Stomach (tissue), 4 donors: Measurements from ENCODE around the gene SSR1.

Experiments
- POLR2AphosphoS5 ChIP-seq, 3 donors: sonication (generic); formaldehyde crosslinking; IDR thresholded peaks; one replicate each; pipeline ENCODE4 v1.6.1; 2016; ENCODE audit warnings: antibody characterized with exemption in 3 of 3
- TF ChIP-seq, protein P1 (sequence below), 7 experiments: fragments of 450-650 bp in 4 of 7; fragments of 200-600 bp in 3 of 7; sonication (generic) in 3 of 7; IDR thresholded peaks; one replicate each; pipeline ENCODE4 v1.5.1; 2016 to 2019; ENCODE audit warnings: antibody characterized with exemption in 7 of 7, control low read depth in 2 of 7, mild to moderate bottlenecking in 1 of 7

DNA sequence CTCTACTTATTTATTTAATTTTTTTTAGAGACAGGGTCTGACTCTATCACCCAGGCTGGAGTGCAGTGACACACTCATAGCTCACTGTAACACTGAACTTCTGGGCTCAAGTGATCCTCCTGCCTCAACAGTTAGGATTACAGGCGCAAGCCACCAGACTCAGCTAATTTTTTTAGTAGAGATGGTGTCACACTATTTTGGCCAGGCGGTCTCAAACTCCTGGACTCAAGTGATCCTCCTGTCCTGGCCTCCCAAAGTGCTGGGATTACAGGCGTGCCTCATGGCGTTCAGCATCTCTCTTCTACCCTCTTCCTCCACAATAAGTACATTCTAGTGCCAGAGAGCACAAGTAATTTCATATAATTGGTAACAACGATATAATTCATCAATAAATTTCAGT, 5.5 kb downstream of the SSR1 start:
- TF ChIP-seq, protein P1, sequence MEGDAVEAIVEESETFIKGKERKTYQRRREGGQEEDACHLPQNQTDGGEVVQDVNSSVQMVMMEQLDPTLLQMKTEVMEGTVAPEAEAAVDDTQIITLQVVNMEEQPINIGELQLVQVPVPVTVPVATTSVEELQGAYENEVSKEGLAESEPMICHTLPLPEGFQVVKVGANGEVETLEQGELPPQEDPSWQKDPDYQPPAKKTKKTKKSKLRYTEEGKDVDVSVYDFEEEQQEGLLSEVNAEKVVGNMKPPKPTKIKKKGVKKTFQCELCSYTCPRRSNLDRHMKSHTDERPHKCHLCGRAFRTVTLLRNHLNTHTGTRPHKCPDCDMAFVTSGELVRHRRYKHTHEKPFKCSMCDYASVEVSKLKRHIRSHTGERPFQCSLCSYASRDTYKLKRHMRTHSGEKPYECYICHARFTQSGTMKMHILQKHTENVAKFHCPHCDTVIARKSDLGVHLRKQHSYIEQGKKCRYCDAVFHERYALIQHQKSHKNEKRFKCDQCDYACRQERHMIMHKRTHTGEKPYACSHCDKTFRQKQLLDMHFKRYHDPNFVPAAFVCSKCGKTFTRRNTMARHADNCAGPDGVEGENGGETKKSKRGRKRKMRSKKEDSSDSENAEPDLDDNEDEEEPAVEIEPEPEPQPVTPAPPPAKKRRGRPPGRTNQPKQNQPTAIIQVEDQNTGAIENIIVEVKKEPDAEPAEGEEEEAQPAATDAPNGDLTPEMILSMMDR (IDR thresholded peaks at IDR 0.05) = no peak
- TF ChIP-seq POLR2AphosphoS5 (IDR thresholded peaks at IDR 0.05) = no peak
